Measurements from ENCODE around the gene CGB5. TPM values are rescaled to one million over a fixed set of nuclear protein-coding genes. Genes with fewer than 3 reads are reported as not detected.

Gene CGB5
- total RNA-seq, 2 experiments from 2014 or later: not detected

DNA sequence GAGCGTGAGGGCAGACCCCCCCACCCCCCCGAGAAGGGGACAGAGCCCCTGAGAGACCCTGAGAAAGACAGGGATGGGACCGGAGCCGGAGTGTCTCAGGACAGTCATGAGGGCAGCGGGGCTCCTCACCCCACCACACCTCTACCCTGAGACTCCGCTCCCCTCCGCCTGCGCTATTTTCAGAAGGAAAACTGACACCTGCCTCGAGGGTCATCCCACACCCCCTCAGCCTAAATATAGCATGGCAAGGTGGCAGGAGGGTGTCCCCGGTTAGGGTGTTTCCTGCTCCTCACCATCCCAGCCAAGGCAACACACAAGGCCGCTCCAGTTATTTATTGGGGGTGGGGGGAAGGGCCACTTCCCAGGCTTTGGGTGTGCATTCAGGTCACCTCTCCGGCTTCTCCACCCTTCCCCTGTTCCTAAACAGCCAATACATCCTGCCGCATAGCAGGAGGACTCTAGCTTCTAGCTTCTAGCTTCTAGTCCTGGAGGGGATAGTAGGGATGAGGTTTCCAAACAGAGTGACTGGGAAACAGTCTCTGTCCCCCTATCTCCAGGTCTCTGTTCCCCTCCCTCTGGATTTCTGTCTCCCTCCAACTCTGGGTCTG lies 22.4 kb downstream of the CGB5 start:
- no peak overlapping the region for H3K27ac ChIP-seq (ENCODE audit: low read depth in 1 of 2, low read length in 2 of 2)
- no peaks in the 10 kb centered on the region for H3K36me3 ChIP-seq (ENCODE audit: insufficient read depth, low read length)
- no peak for TF ChIP-seq CTCF (IDR thresholded peaks at IDR 0.05)
- peaks cover 8% of the 10 kb centered on the region for H3K4me1 ChIP-seq (ENCODE audit: insufficient read depth, low read length)
- POLR2A ChIA-PET: no interaction called here
- CTCF ChIA-PET: no interaction called here
- ATAC-seq (ENCODE audit: poor library complexity) (no peak), DNase-seq (no peak)
- no peaks in the 10 kb centered on the region for H3K4me1 Mint-ChIP-seq (ENCODE audit: low read depth)
- H3K4me3 Mint-ChIP-seq: no peak overlapping the region
- peaks cover 73% of the 10 kb centered on the region for H3K27me3 Mint-ChIP-seq
- peaks cover 37 to 59% of the 10 kb centered on the region in 2 experiments for H3K27me3 ChIP-seq (ENCODE audit: control insufficient read depth in 1 of 2, insufficient read depth in 2 of 2, low read length in 2 of 2)
- intact Hi-C loops (cut with DNase I, micrococcal nuclease): no loop called here
- no peaks in the 10 kb centered on the region for H3K9me3 Mint-ChIP-seq
- H3K27ac Mint-ChIP-seq: no peak overlapping the region
- no peak overlapping the region for H3K4me3 ChIP-seq (ENCODE audit: low read length)
- H3K36me3 Mint-ChIP-seq (ENCODE audit: low read depth): no peaks in the 10 kb centered on the region
- H3K9me3 ChIP-seq (ENCODE audit: control insufficient read depth in 1 of 2, insufficient read depth in 1 of 2, low read length in 2 of 2): peaks cover 0 to 17% of the 10 kb centered on the region in 2 experiments

- no peaks in the 10 kb centered on the region for H3K9me3 Mint-ChIP-seq
- peaks cover 8% of the 10 kb centered on the region for H3K4me1 ChIP-seq (ENCODE audit: insufficient read depth, low read length)
- POLR2A ChIA-PET: interaction anchor here (0.6 kb wide), 1 partner anchor 264 kb away, joined by 3 read pairs; no protein-coding TSS in a partner anchor
- CTCF ChIA-PET: no interaction called here
- no peak overlapping the region for H3K4me3 Mint-ChIP-seq
- DNase-seq: no peak
- H3K4me1 Mint-ChIP-seq (ENCODE audit: low read depth): peaks cover under 1% of the 10 kb centered on the region
- no peak for TF ChIP-seq CTCF (IDR thresholded peaks at IDR 0.05)
- no peak overlapping the region for H3K27ac Mint-ChIP-seq
- H3K27me3 Mint-ChIP-seq: peaks cover 77% of the 10 kb centered on the region
- H3K4me3 ChIP-seq (ENCODE audit: low read length): no peak overlapping the region
- intact Hi-C loops (cut with DNase I, micrococcal nuclease): no loop called here
- H3K36me3 ChIP-seq (ENCODE audit: insufficient read depth, low read length): no peaks in the 10 kb centered on the region
- H3K9me3 ChIP-seq (ENCODE audit: control insufficient read depth in 1 of 2, insufficient read depth in 1 of 2, low read length in 2 of 2): peaks cover 0 to 10% of the 10 kb centered on the region in 2 experiments
- no peak for ATAC-seq (ENCODE audit: poor library complexity)
- H3K27ac ChIP-seq (ENCODE audit: low read depth in 1 of 2, low read length in 2 of 2): no peak overlapping the region
- peaks cover 37 to 58% of the 10 kb centered on the region in 2 experiments for H3K27me3 ChIP-seq (ENCODE audit: control insufficient read depth in 1 of 2, insufficient read depth in 2 of 2, low read length in 2 of 2)
- H3K36me3 Mint-ChIP-seq (ENCODE audit: low read depth): no peaks in the 10 kb centered on the region
Observed at GRCh38 chr19:49067554-49067953, 23.9 kb downstream of the CGB5 start.

- Mint-ChIP-seq H3K4me3 (no peak overlapping the region), H3K27me3 (peaks cover 84% of the 10 kb centered on the region), H3K36me3 (ENCODE audit: low read depth) (no peaks in the 10 kb centered on the region), H3K27ac (no peak overlapping the region), H3K9me3 (no peaks in the 10 kb centered on the region), H3K4me1 (ENCODE audit: low read depth) (peaks cover 11% of the 10 kb centered on the region)
- intact Hi-C loops (cut with DNase I, micrococcal nuclease): no loop called here
- no peaks in the 10 kb centered on the region for H3K36me3 ChIP-seq (ENCODE audit: insufficient read depth, low read length)
- no peak for ATAC-seq (ENCODE audit: poor library complexity)
- CTCF ChIA-PET: interaction anchor here (0.7 to 2.4 kb wide), 2 partner anchors 29 to 45 kb away, joined by 3 to 8 read pairs; partner anchors contain the start of gene LIN7B
- H3K4me3 ChIP-seq (ENCODE audit: low read length): no peak overlapping the region
- H3K27me3 ChIP-seq (ENCODE audit: control insufficient read depth in 1 of 2, insufficient read depth in 2 of 2, low read length in 2 of 2): peaks cover 48 to 71% of the 10 kb centered on the region in 2 experiments
- no peak overlapping the region for H3K27ac ChIP-seq (ENCODE audit: low read depth in 1 of 2, low read length in 2 of 2)
- POLR2A ChIA-PET: no interaction called here
- peaks cover 15% of the 10 kb centered on the region for H3K4me1 ChIP-seq (ENCODE audit: insufficient read depth, low read length)
- H3K9me3 ChIP-seq (ENCODE audit: control insufficient read depth in 1 of 2, insufficient read depth in 1 of 2, low read length in 2 of 2): peaks cover 0 to 21% of the 10 kb centered on the region in 2 experiments
- no peak for DNase-seq
- TF ChIP-seq CTCF (IDR thresholded peaks at IDR 0.05): no peak
Observed at GRCh38 chr19:49069026-49069425, 25.4 kb downstream of the CGB5 start.

All from CD4-positive, alpha-beta T cell (primary cell).